SK-N-SH treated with all-trans-retinoic acid at 6 μM for 48 hours (cell line): ENCODE results near the gene FAM181A.

Experiments used
- ARNTL ChIP-seq: fragments of 450-650 bp; formaldehyde crosslinking; IDR thresholded peaks from 2 replicates; pipeline ENCODE4 v1.5.0; 2020; ENCODE audit warnings: low read depth, mild to moderate bottlenecking, moderate library complexity, borderline replicate concordance
- BACH2 ChIP-seq: fragments of 250-450 bp; sonication (Bioruptor Pico); IDR thresholded peaks from 2 replicates; pipeline ENCODE4 v1.9.0; 2021; ENCODE audit warnings: mild to moderate bottlenecking, borderline replicate concordance
- ISL1 ChIP-seq: fragments of 250-450 bp; sonication (Bioruptor Pico); IDR thresholded peaks from 2 replicates; pipeline ENCODE4 v2.1.2; 2022; ENCODE audit warnings: mild to moderate bottlenecking, moderate library complexity
- ZFP3 ChIP-seq: fragments of 250-450 bp; sonication (Bioruptor Pico); IDR thresholded peaks from 2 replicates; pipeline ENCODE4 v1.5.0; 2020; ENCODE audit warnings: mild to moderate bottlenecking, moderate library complexity
- ZNF8 ChIP-seq: fragments of 450-650 bp; formaldehyde crosslinking; IDR thresholded peaks from 2 replicates; pipeline ENCODE4 v1.5.0; 2020; ENCODE audit warnings: mild to moderate bottlenecking, moderate library complexity

DNA sequence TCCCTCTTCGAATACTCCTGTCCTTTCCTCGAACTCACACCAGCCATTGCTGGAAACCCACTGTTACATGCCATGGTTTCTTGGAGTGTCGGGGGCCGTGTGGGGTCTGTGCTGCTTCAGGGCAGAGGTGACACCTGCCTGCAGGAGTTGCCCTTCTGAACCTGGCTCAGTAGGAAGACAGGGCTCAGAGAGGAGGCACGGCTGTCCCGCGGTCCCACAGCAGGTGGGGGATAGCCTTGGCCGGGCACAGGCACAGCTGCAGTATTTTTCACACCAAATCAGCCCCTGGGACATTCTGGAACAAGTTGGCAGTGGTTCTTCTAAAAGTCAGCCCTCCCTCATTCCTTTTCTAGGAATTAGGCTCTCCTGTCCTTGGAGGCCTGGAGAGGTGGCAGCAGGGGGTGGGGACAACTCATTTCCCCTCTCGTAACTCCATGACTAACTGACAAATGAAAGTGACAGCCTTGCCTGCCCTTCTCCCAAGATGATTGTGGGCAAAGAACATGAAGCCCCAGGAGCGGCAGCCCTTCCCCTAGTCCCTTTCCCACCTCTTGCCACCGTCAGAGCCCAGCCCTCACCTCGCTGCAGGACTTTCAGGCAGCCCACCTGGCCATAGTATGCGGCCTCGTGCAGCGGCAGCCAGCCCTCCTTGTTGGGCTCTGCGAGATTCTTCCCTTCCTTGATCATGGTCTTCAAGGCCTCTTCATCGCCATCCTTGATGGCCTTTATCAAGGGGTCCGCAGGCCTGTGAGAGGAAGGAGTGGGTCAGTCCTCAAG lies 26.8 kb downstream of the FAM181A start:
- TF ChIP-seq ARNTL (no peak), ISL1 (CRISPR knock-in tag) (no peak), ZFP3 (CRISPR knock-in tag) (no peak), BACH2 (CRISPR knock-in tag) (no peak), ZNF8 (CRISPR knock-in tag) (no peak)
